SH-SY5Y (cell line): Measurements from ENCODE around the gene FAM8A1.

Experiments used
- GATA2 ChIP-seq: IDR thresholded peaks from 2 replicates; pipeline ENCODE4 v1.6.1; 2011; ENCODE audit warnings: mild to moderate bottlenecking, low read depth, low read length
- GATA3 ChIP-seq: IDR thresholded peaks from 2 replicates; pipeline ENCODE4 v1.6.1; 2011; ENCODE audit warnings: low read depth, mild to moderate bottlenecking, low read length, moderate library complexity

- TF ChIP-seq GATA2, result no peak
- TF ChIP-seq GATA3, result no peak
Measured at GRCh38 chr6:17635568-17635967, 35.5 kb downstream of the FAM8A1 start.
